Measurements from ENCODE around the gene HERPUD2. TPM values are rescaled to one million over a fixed set of nuclear protein-coding genes. Genes with fewer than 3 reads are reported as not detected.

Gene HERPUD2
- total RNA-seq, 2 donors from 2014 or later, result 24.2 to 30.1 TPM

- H3K9me3 ChIP-seq (ENCODE audit: control insufficient read depth, low read length), result no peaks in the 10 kb centered on the region
- DNase-seq, result no peak
- Mint-ChIP-seq H3K27ac (no peak overlapping the region), H3K27me3 (ENCODE audit: insufficient read depth) (no peaks in the 10 kb centered on the region), H3K4me3 (no peak overlapping the region), H3K36me3 (ENCODE audit: low read depth) (no peaks in the 10 kb centered on the region), H3K4me1 (peaks cover 11% of the 10 kb centered on the region), H3K9me3 (no peaks in the 10 kb centered on the region)
- no peak for TF ChIP-seq CTCF (conservative IDR thresholded peaks at IDR 0.05)
- no peaks in the 10 kb centered on the region for H3K27me3 ChIP-seq (ENCODE audit: control insufficient read depth, insufficient read depth, low read length, poor library complexity, severe bottlenecking)
- WGBS, 2 experiments (ENCODE audit: insufficient coverage in 1 of 2, insufficient read length in 1 of 2), result 86 to 90% methylated on average over 3 of the region's 3 CpGs
- no peak overlapping the region for H3K27ac ChIP-seq (ENCODE audit: low read depth, low read length)
- H3K36me3 ChIP-seq (ENCODE audit: control insufficient read depth, insufficient read depth, low read length), result no peaks in the 10 kb centered on the region
- no peaks in the 10 kb centered on the region for H3K4me1 ChIP-seq (ENCODE audit: control insufficient read depth, insufficient read depth, low read length)
- no peak overlapping the region for H3K9ac ChIP-seq (ENCODE audit: extremely low read depth, low read length, poor library complexity, severe bottlenecking)
- H3K4me3 ChIP-seq (ENCODE audit: low read length), result no peak overlapping the region
These were observed 40.5 kb upstream of the HERPUD2 start for GRCh38 chr7:35735396-35735795.

DNA sequence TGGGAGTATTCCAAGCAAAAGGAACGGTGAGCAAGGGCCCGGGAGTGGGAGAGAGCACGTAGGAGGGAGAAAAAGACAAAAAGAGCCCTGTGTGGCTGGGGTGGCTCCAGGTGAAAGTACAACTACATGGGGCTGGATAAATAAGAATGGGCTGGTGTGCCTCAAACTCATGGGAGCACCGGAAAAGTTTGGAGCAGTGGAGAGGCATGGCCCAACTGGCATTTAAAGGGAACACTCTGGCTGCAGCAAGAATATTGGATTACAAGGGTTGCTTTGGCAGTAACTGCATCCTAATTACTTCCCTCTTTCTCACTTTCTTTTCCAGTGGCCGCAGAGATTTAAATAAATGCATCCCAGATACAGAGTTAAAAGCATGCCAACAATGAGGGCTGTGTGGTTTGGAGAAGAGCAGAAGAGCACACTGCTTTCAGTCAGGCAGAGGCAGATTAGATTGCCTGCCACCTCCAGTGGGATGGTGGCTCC, 39.1 kb upstream of the HERPUD2 start:
- Mint-ChIP-seq H3K9me3 (no peaks in the 10 kb centered on the region), H3K36me3 (ENCODE audit: low read depth) (no peaks in the 10 kb centered on the region), H3K4me3 (no peak overlapping the region), H3K27ac (no peak overlapping the region), H3K4me1 (peaks cover 19% of the 10 kb centered on the region), H3K27me3 (ENCODE audit: insufficient read depth) (no peaks in the 10 kb centered on the region)
- H3K27me3 ChIP-seq (ENCODE audit: control insufficient read depth, insufficient read depth, low read length, poor library complexity, severe bottlenecking), result no peaks in the 10 kb centered on the region
- no peak for DNase-seq
- H3K4me1 ChIP-seq (ENCODE audit: control insufficient read depth, insufficient read depth, low read length), result no peaks in the 10 kb centered on the region
- H3K9me3 ChIP-seq (ENCODE audit: control insufficient read depth, low read length), result no peaks in the 10 kb centered on the region
- TF ChIP-seq CTCF (conservative IDR thresholded peaks at IDR 0.05), result no peak
- H3K4me3 ChIP-seq (ENCODE audit: low read length), result no peak overlapping the region
- H3K9ac ChIP-seq (ENCODE audit: extremely low read depth, low read length, poor library complexity, severe bottlenecking), result no peak overlapping the region
- H3K27ac ChIP-seq (ENCODE audit: low read depth, low read length), result no peak overlapping the region
- no peaks in the 10 kb centered on the region for H3K36me3 ChIP-seq (ENCODE audit: control insufficient read depth, insufficient read depth, low read length)
- 82 to 89% methylated on average over 3 to 5 of the region's 5 CpGs for WGBS, 2 experiments (ENCODE audit: insufficient coverage in 1 of 2, insufficient read length in 1 of 2)

DNA sequence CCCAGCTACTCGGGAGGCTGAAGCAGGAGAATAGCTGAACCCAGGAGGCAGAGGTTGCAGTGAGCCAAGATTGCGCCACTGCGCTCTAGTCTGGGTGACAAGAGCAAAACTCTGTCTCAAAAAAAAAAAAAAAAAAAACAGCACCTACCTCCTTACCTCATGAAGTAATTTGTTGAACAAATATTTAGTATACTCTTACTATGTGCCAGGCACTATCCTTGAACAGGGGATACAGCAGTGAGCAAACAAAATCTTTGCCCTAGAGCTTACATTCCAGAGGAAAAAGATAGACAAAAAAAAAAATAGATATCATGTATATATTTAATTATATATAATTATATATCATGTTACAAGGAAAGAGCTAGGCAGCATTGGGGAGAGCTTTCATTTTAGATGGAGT, 36.4 kb upstream of the HERPUD2 start:
- no peak overlapping the region for H3K4me3 Mint-ChIP-seq
- Histone ChIP-seq H3K27ac (ENCODE audit: low read depth, low read length) (no peak overlapping the region), H3K4me3 (ENCODE audit: low read length) (no peak overlapping the region), H3K4me1 (ENCODE audit: control insufficient read depth, insufficient read depth, low read length) (no peaks in the 10 kb centered on the region), H3K36me3 (ENCODE audit: control insufficient read depth, insufficient read depth, low read length) (no peaks in the 10 kb centered on the region), H3K9ac (ENCODE audit: extremely low read depth, low read length, poor library complexity, severe bottlenecking) (no peak overlapping the region), H3K27me3 (ENCODE audit: control insufficient read depth, insufficient read depth, low read length, poor library complexity, severe bottlenecking) (no peaks in the 10 kb centered on the region), H3K9me3 (ENCODE audit: control insufficient read depth, low read length) (no peaks in the 10 kb centered on the region)
- H3K36me3 Mint-ChIP-seq (ENCODE audit: low read depth), result no peaks in the 10 kb centered on the region
- no peak for TF ChIP-seq CTCF (conservative IDR thresholded peaks at IDR 0.05)
- H3K4me1 Mint-ChIP-seq, result peaks cover 29% of the 10 kb centered on the region
- no peaks in the 10 kb centered on the region for H3K27me3 Mint-ChIP-seq (ENCODE audit: insufficient read depth)
- H3K27ac Mint-ChIP-seq, result no peak overlapping the region
- DNase-seq, result no peak
- no peaks in the 10 kb centered on the region for H3K9me3 Mint-ChIP-seq
- WGBS, 2 experiments (ENCODE audit: insufficient coverage in 1 of 2, insufficient read length in 1 of 2), result 96% methylated on average over 3 of the region's 3 CpGs; no CpG with 5 or more reads in 1 of the 2 experiments
